Upper lobe of left lung (tissue), 6 donors: Measurements from ENCODE around the gene HS3ST5. TPM values are rescaled to one million over a fixed set of nuclear protein-coding genes. Genes with fewer than 3 reads are reported as not detected.
"Not testable (repeated sequence)": the region's sequence is repeated elsewhere in the genome, so short reads cannot be mapped to it uniquely, and the experiment has no call there.

Experiments used
- ATAC-seq, 2 donors: fragments of 200-7000 bp; cut with Tn5 transposase; one replicate each; pipeline ENCODE4 v1.9.1; 2022; ENCODE audit warnings: mild to moderate bottlenecking in 2 of 2, moderate library complexity in 2 of 2; ENCODE audit not compliant: low FRiP score in 2 of 2
- DNase-seq, 2 donors: peaks; one replicate each; pipeline ENCODE4 v3.0.0-alpha.2; 2019 to 2020
- H3K27ac ChIP-seq, 4 donors: fragments of 200-600 bp; sonication (generic); one replicate each; pipeline ENCODE4 v1.5.1; 2016 to 2019
- H3K27me3 ChIP-seq, 4 donors: fragments of 200-600 bp; sonication (generic); one replicate each; pipeline ENCODE4 v1.5.1; 2017 to 2019
- H3K36me3 ChIP-seq, 4 donors: fragments of 200-600 bp; sonication (generic); one replicate each; pipeline ENCODE4 v1.5.1; 2016 to 2019
- H3K4me1 ChIP-seq, 4 donors: fragments of 200-600 bp; sonication (generic); one replicate each; pipeline ENCODE4 v1.5.1; 2018 to 2019
- H3K4me3 ChIP-seq, 4 donors: fragments of 200-600 bp; sonication (generic); one replicate each; pipeline ENCODE4 v1.5.1; 2017 to 2019; ENCODE audit warnings: mild to moderate bottlenecking in 2 of 4, moderate library complexity in 1 of 4
- H3K9me3 ChIP-seq, 4 donors: fragments of 200-600 bp; sonication (generic); one replicate each; pipeline ENCODE4 v1.5.1; 2018 to 2019
- CTCF ChIP-seq, 6 experiments: fragments of 450-650 bp in 4 of 6; fragments of 200-600 bp in 2 of 6; sonication (generic) in 2 of 6; IDR thresholded peaks; one replicate each; pipeline ENCODE4 v1.5.1; 2016 to 2019; ENCODE audit warnings: antibody characterized with exemption in 6 of 6
- EP300 ChIP-seq, 4 donors: sonication (generic); formaldehyde crosslinking; IDR thresholded peaks; one replicate each; pipeline ENCODE4 v1.5.1; 2017; ENCODE audit warnings: antibody characterized with exemption in 4 of 4, control low read depth in 2 of 4
- POLR2A ChIP-seq, 4 donors: fragments of 450-650 bp; IDR thresholded peaks; one replicate each; pipeline ENCODE4 v1.5.1; 2016 to 2017; ENCODE audit warnings: antibody characterized with exemption in 4 of 4, mild to moderate bottlenecking in 2 of 4
- POLR2AphosphoS5 ChIP-seq, 2 donors: sonication (generic); formaldehyde crosslinking; IDR thresholded peaks; one replicate each; pipeline ENCODE4 v1.5.1; 2017; ENCODE audit warnings: antibody characterized with exemption in 2 of 2
- WGBS, 2 donors: methylation state at CpG; one replicate each; pipeline ENCODE4 v1.1.5; 2017 to 2018; 5-methylcytosine and 5-hydroxymethylcytosine counted together
- total RNA-seq, 6 donors: library from RNA; depleted of rRNA in 4 of 6; stranded (reverse); fragments of >200 nt in 4 of 6; gene quantifications; one replicate each; pipeline versions ENCODE4 v1.1.0 to v1.2.1, GENCODE V29; 2016 to 2021
- donor health status: DM: no; HTN: no; CAD: no; lungs with moderate emphysema.
- donor health status: DM: no; HTN: yes; CAD: no; lungs with severe emphysema.

HS3ST5 gene
- total RNA-seq, 6 donors from 2014 or later = 0.17 to 0.52 (median 0.30) TPM; not detected in 1

- no peak overlapping the region for H3K27ac ChIP-seq
- DNase-seq (no peak), ATAC-seq (no peak)
- H3K4me1 ChIP-seq = no peaks in the 10 kb centered on the region
- H3K9me3 ChIP-seq = no peaks in the 10 kb centered on the region
- no peaks in the 10 kb centered on the region for H3K27me3 ChIP-seq
- H3K4me3 ChIP-seq = no peak overlapping the region
- 72 to 75% methylated on average over 2 of the region's 2 CpGs for WGBS, 2 donors
- TF ChIP-seq CTCF (IDR thresholded peaks at IDR 0.05) (no peak), POLR2A (IDR thresholded peaks at IDR 0.05) (no peak), EP300 (IDR thresholded peaks at IDR 0.05) (no peak), POLR2AphosphoS5 (IDR thresholded peaks at IDR 0.05) (no peak)
- no peaks in the 10 kb centered on the region for H3K36me3 ChIP-seq
These were observed 114.8 kb downstream of the HS3ST5 start for GRCh38 chr6:114227944-114228468.

GRCh38 chr6:114220241-114220640, 122.6 kb downstream of the HS3ST5 start:
- H3K27me3 ChIP-seq = no peaks in the 10 kb centered on the region
- 75 to 77% methylated on average over 2 of the region's 2 CpGs for WGBS, 2 donors
- no peak for TF ChIP-seq POLR2A (IDR thresholded peaks at IDR 0.05)
- no peak for TF ChIP-seq POLR2AphosphoS5 (IDR thresholded peaks at IDR 0.05)
- TF ChIP-seq EP300 (IDR thresholded peaks at IDR 0.05) = no peak
- TF ChIP-seq CTCF (IDR thresholded peaks at IDR 0.05) = no peak
- H3K4me1 ChIP-seq = no peaks in the 10 kb centered on the region
- no peak overlapping the region for H3K4me3 ChIP-seq
- no peak overlapping the region for H3K27ac ChIP-seq
- DNase-seq (no peak), ATAC-seq (no peak)
- no peaks in the 10 kb centered on the region for H3K36me3 ChIP-seq
- no peaks in the 10 kb centered on the region for H3K9me3 ChIP-seq

- no peaks in the 10 kb centered on the region for H3K36me3 ChIP-seq
- no peaks in the 10 kb centered on the region for H3K27me3 ChIP-seq
- WGBS, 2 donors = 83 to 85% methylated on average over 8 of the region's 8 CpGs
- no peaks in the 10 kb centered on the region for H3K9me3 ChIP-seq
- ATAC-seq (no peak), DNase-seq (no peak)
- H3K27ac ChIP-seq = no peak overlapping the region
- no peak overlapping the region for H3K4me3 ChIP-seq
- no peaks in the 10 kb centered on the region for H3K4me1 ChIP-seq
- TF ChIP-seq EP300 (IDR thresholded peaks at IDR 0.05) (no peak), POLR2A (IDR thresholded peaks at IDR 0.05) (no peak), POLR2AphosphoS5 (IDR thresholded peaks at IDR 0.05) (no peak), CTCF (IDR thresholded peaks at IDR 0.05) (no peak)
These were observed 124.1 kb downstream of the HS3ST5 start for GRCh38 chr6:114218437-114219340.

GRCh38 chr6:114217996-114218395, 124.8 kb downstream of the HS3ST5 start:
- H3K4me3 ChIP-seq, H3K27ac ChIP-seq, DNase-seq, H3K36me3 ChIP-seq, H3K27me3 ChIP-seq, H3K9me3 ChIP-seq, ATAC-seq, H3K4me1 ChIP-seq: not testable (repeated sequence)
- 82 to 86% methylated on average over 10 of the region's 10 CpGs for WGBS, 2 donors

- no peak for DNase-seq
- no peak for ATAC-seq
- no peaks in the 10 kb centered on the region for H3K9me3 ChIP-seq
- no peaks in the 10 kb centered on the region for H3K4me1 ChIP-seq
- H3K27me3 ChIP-seq = no peaks in the 10 kb centered on the region
- WGBS, 2 donors = 86 to 95% methylated on average over 3 of the region's 3 CpGs
- no peaks in the 10 kb centered on the region for H3K36me3 ChIP-seq
- H3K27ac ChIP-seq = no peak overlapping the region
- TF ChIP-seq POLR2A (IDR thresholded peaks at IDR 0.05) (no peak), EP300 (IDR thresholded peaks at IDR 0.05) (no peak), CTCF (IDR thresholded peaks at IDR 0.05) (no peak), POLR2AphosphoS5 (IDR thresholded peaks at IDR 0.05) (no peak)
- H3K4me3 ChIP-seq = no peak overlapping the region
These were observed 125.9 kb downstream of the HS3ST5 start for GRCh38 chr6:114216789-114217467.
